ENCODE measurements around the gene ALKBH1. TPM values are rescaled to one million over a fixed set of nuclear protein-coding genes. Genes with fewer than 3 reads are reported as not detected.
"Not testable (repeated sequence)": the region's sequence is repeated elsewhere in the genome, so short reads cannot be mapped to it uniquely, and the experiment has no call there.

Gene ALKBH1
- total RNA-seq, 2 donors from 2014 or later, result 16.6 to 17.2 TPM

GRCh38 chr14:77707355-77707723 lies 484 bp downstream of the ALKBH1 start:
- Mint-ChIP-seq H3K9me3 (no peaks in the 10 kb centered on the region), H3K36me3 (peaks cover 32 to 33% of the 10 kb centered on the region in 2 donors), H3K27ac (peak overlapping the region; percentile 91 to 98)
- DNase-seq (ENCODE audit: low spot score in 2 of 2), result no peak
- peak; percentile 8 to 19 for ATAC-seq

GRCh38 chr14:77691259-77691658 lies 16.6 kb downstream of the ALKBH1 start:
- DNase-seq (ENCODE audit: low spot score in 2 of 2) (no peak), ATAC-seq (no peak)
- no peaks in the 10 kb centered on the region for H3K9me3 Mint-ChIP-seq
- peaks cover 0 to 10% of the 10 kb centered on the region in 2 donors for H3K36me3 Mint-ChIP-seq
- H3K27ac Mint-ChIP-seq, result no peak overlapping the region

GRCh38 chr14:77682158-77682553 lies 25.7 kb downstream of the ALKBH1 start:
- no peak for ATAC-seq
- H3K36me3 Mint-ChIP-seq, result peaks cover 0 to 4% of the 10 kb centered on the region in 2 donors
- no peak overlapping the region for H3K27ac Mint-ChIP-seq
- no peaks in the 10 kb centered on the region for H3K9me3 Mint-ChIP-seq
- no peak for DNase-seq (ENCODE audit: low spot score in 2 of 2)

GRCh38 chr14:77681196-77682157 lies 26.3 kb downstream of the ALKBH1 start:
- DNase-seq (ENCODE audit: low spot score in 2 of 2) (no peak), ATAC-seq (no peak)
- Mint-ChIP-seq H3K9me3 (no peaks in the 10 kb centered on the region), H3K27ac (no peak overlapping the region), H3K36me3 (no peaks in the 10 kb centered on the region)

- Mint-ChIP-seq H3K36me3 (peaks cover 5 to 8% of the 10 kb centered on the region in 2 donors), H3K9me3 (no peaks in the 10 kb centered on the region), H3K27ac (peak overlapping the region in 1 of 2 donors; percentile 77)
- DNase-seq (ENCODE audit: low spot score in 2 of 2) (no peak), ATAC-seq (no peak)
Measured at GRCh38 chr14:77674931-77675330, 32.9 kb downstream of the ALKBH1 start.

- no peak for ATAC-seq
Measured at GRCh38 chr14:77673193-77673592, 34.6 kb downstream of the ALKBH1 start.

GRCh38 chr14:77667331-77667730 lies 40.5 kb downstream of the ALKBH1 start:
- ATAC-seq (no peak), DNase-seq (ENCODE audit: low spot score in 2 of 2) (no peak)
- H3K27ac Mint-ChIP-seq, result no peak overlapping the region
- no peaks in the 10 kb centered on the region for H3K36me3 Mint-ChIP-seq
- no peaks in the 10 kb centered on the region for H3K9me3 Mint-ChIP-seq

More at GRCh38 chr14:77673193-77673592, 34.6 kb downstream of the ALKBH1 start:
- DNase-seq (ENCODE audit: low spot score in 2 of 2), result no peak
- Mint-ChIP-seq H3K36me3 (peaks cover 5 to 8% of the 10 kb centered on the region in 2 donors), H3K9me3 (no peaks in the 10 kb centered on the region), H3K27ac (no peak overlapping the region)

- H3K36me3 Mint-ChIP-seq, result no peaks in the 10 kb centered on the region
- no peak overlapping the region for H3K27ac Mint-ChIP-seq
- no peaks in the 10 kb centered on the region for H3K9me3 Mint-ChIP-seq
- ATAC-seq, result peak in 1 of 2 donors; percentile 73
- DNase-seq (ENCODE audit: low spot score in 2 of 2), result no peak
Measured at GRCh38 chr14:77663293-77663692, 44.5 kb downstream of the ALKBH1 start.

- ATAC-seq; H3K27ac Mint-ChIP-seq; H3K36me3 Mint-ChIP-seq; H3K9me3 Mint-ChIP-seq; DNase-seq (ENCODE audit: low spot score in 2 of 2): not testable (repeated sequence)
Measured at GRCh38 chr14:77661562-77661961, 46.3 kb downstream of the ALKBH1 start.

- peak overlapping the region in 1 of 2 donors; percentile 24 for H3K27ac Mint-ChIP-seq
- ATAC-seq, result no peak
- H3K9me3 Mint-ChIP-seq, result no peaks in the 10 kb centered on the region
- H3K36me3 Mint-ChIP-seq, result no peaks in the 10 kb centered on the region
- no peak for DNase-seq (ENCODE audit: low spot score in 2 of 2)
Measured at GRCh38 chr14:77660754-77661153, 47.1 kb downstream of the ALKBH1 start.

- Mint-ChIP-seq H3K36me3 (no peaks in the 10 kb centered on the region), H3K9me3 (no peaks in the 10 kb centered on the region), H3K27ac (no peak overlapping the region)
- no peak for ATAC-seq
- no peak for DNase-seq (ENCODE audit: low spot score in 2 of 2)
Measured at GRCh38 chr14:77659831-77660230, 48.0 kb downstream of the ALKBH1 start.

GRCh38 chr14:77657280-77657679 lies 50.5 kb downstream of the ALKBH1 start:
- Mint-ChIP-seq H3K36me3 (no peaks in the 10 kb centered on the region), H3K9me3 (no peaks in the 10 kb centered on the region), H3K27ac (peak overlapping the region in 1 of 2 donors; percentile 72)
- ATAC-seq (no peak), DNase-seq (ENCODE audit: low spot score in 2 of 2) (no peak)

GRCh38 chr14:77654001-77654441 lies 53.8 kb downstream of the ALKBH1 start:
- Mint-ChIP-seq H3K27ac (peak overlapping the region in 1 of 2 donors; percentile 20), H3K9me3 (no peaks in the 10 kb centered on the region), H3K36me3 (no peaks in the 10 kb centered on the region)
- DNase-seq (ENCODE audit: low spot score in 2 of 2), result no peak
- ATAC-seq, result no peak

- ATAC-seq (no peak), DNase-seq (ENCODE audit: low spot score in 2 of 2) (no peak)
- H3K36me3 Mint-ChIP-seq, result no peaks in the 10 kb centered on the region
- no peak overlapping the region for H3K27ac Mint-ChIP-seq
- no peaks in the 10 kb centered on the region for H3K9me3 Mint-ChIP-seq
Measured at GRCh38 chr14:77649326-77649725, 58.5 kb downstream of the ALKBH1 start.

- no peaks in the 10 kb centered on the region for H3K9me3 Mint-ChIP-seq
- no peak for ATAC-seq
- DNase-seq (ENCODE audit: low spot score in 2 of 2), result no peak
- H3K27ac Mint-ChIP-seq, result peak overlapping the region in 1 of 2 donors; percentile 45
- no peaks in the 10 kb centered on the region for H3K36me3 Mint-ChIP-seq
Measured at GRCh38 chr14:77648520-77649200, 59.2 kb downstream of the ALKBH1 start.

- Mint-ChIP-seq H3K9me3 (no peaks in the 10 kb centered on the region), H3K36me3 (no peaks in the 10 kb centered on the region), H3K27ac (no peak overlapping the region)
- no peak for ATAC-seq
- no peak for DNase-seq (ENCODE audit: low spot score in 2 of 2)
Measured at GRCh38 chr14:77647853-77648252, 60.0 kb downstream of the ALKBH1 start.

- DNase-seq (ENCODE audit: low spot score in 2 of 2), result no peak
- no peaks in the 10 kb centered on the region for H3K36me3 Mint-ChIP-seq
- H3K9me3 Mint-ChIP-seq, result no peaks in the 10 kb centered on the region
- no peak overlapping the region for H3K27ac Mint-ChIP-seq
- no peak for ATAC-seq
Measured at GRCh38 chr14:77646907-77647306, 60.9 kb downstream of the ALKBH1 start.

All from activated naive CD4-positive, alpha-beta T cell treated with anti-CD3 and anti-CD28 coated beads, Interleukin-2, amount 50 U/mL, for 72 hours (primary cell).